Neural cell (in vitro differentiated cells): ENCODE results near the gene PTEN. TPM values are rescaled to one million over a fixed set of nuclear protein-coding genes. Genes with fewer than 3 reads are reported as not detected.

Experiments used
- H2AFZ ChIP-seq: fragments of 200-600, 300-800 bp; sonication (generic), shearing (Covaris generic); 2 replicates; pipeline ENCODE4 v1.6.0; 2014; ENCODE audit warnings: low read depth, mild to moderate bottlenecking, antibody characterized with exemption, low read length, moderate library complexity
- H3F3A ChIP-seq: fragments of 200-600 bp; shearing (Covaris generic); 2 replicates; pipeline ENCODE4 v1.6.1; 2016; ENCODE audit warnings: mild to moderate bottlenecking, moderate library complexity, mixed read lengths, antibody characterized with exemption, low read length; ENCODE audit not compliant: insufficient read depth, poor library complexity, severe bottlenecking
- H3K27ac ChIP-seq: fragments of 200-600, 300-800 bp; sonication (generic), shearing (Covaris generic); 2 replicates; pipeline ENCODE4 v1.5.1; 2014; ENCODE audit warnings: mild to moderate bottlenecking, low read length, moderate library complexity
- H3K27me3 ChIP-seq: fragments of 300-800, 200-600 bp; sonication (generic), shearing (Covaris generic); 2 replicates; pipeline ENCODE4 v1.6.0; 2014; ENCODE audit warnings: mild to moderate bottlenecking, low read depth, low read length, moderate library complexity; ENCODE audit not compliant: insufficient read depth
- H3K36me3 ChIP-seq: fragments of 300-800, 200-600 bp; sonication (generic), shearing (Covaris generic); 2 replicates; pipeline ENCODE4 v1.5.1; 2014; ENCODE audit warnings: mild to moderate bottlenecking, antibody characterized with exemption, low read length, moderate library complexity; ENCODE audit not compliant: insufficient read depth
- H3K4me2 ChIP-seq: fragments of 300-800, 200-600 bp; sonication (generic), shearing (Covaris generic); 2 replicates; pipeline ENCODE4 v1.6.0; 2014; ENCODE audit warnings: mild to moderate bottlenecking, low read length
- H3K4me3 ChIP-seq: fragments of 300-800, 200-600 bp; sonication (generic), shearing (Covaris generic); 2 replicates; pipeline ENCODE4 v1.5.1; 2014; ENCODE audit warnings: mild to moderate bottlenecking, low read length, moderate library complexity
- H3K79me2 ChIP-seq: fragments of 200-600 bp; shearing (Covaris generic); replicated peaks from 2 replicates; pipeline ENCODE4 v1.6.0; 2014; ENCODE audit warnings: mild to moderate bottlenecking, low read length, moderate library complexity; ENCODE audit not compliant: insufficient read depth
- H3K9ac ChIP-seq: fragments of 300-800, 200-600 bp; sonication (generic), shearing (Covaris generic); 2 replicates; pipeline ENCODE4 v1.6.1; 2016; ENCODE audit warnings: mild to moderate bottlenecking, low read length, mixed read lengths
- H3K9me2 ChIP-seq: fragments of 200-600 bp; shearing (Covaris generic); 2 replicates; pipeline ENCODE4 v1.6.1; 2016; ENCODE audit warnings: mild to moderate bottlenecking, low read length, mixed read lengths; ENCODE audit not compliant: insufficient read depth
- H3K9me3 ChIP-seq: fragments of 200-600, 300-800 bp; sonication (generic), shearing (Covaris generic); 2 replicates; pipeline ENCODE4 v1.6.1; 2016; ENCODE audit warnings: mild to moderate bottlenecking, mixed run types, low read length, moderate library complexity, mixed read lengths
- H4K20me1 ChIP-seq: fragments of 200-600 bp; shearing (Covaris generic); 2 replicates; pipeline ENCODE4 v1.6.1; 2016; ENCODE audit warnings: mild to moderate bottlenecking, mixed run types; ENCODE audit not compliant: insufficient read depth
- EP300 ChIP-seq: fragments of 450-650 bp; conservative IDR thresholded peaks from 2 replicates; pipeline ENCODE4 v1.6.1; 2014; ENCODE audit warnings: antibody characterized with exemption, mild to moderate bottlenecking, moderate library complexity; ENCODE audit not compliant: poor library complexity, severe bottlenecking
- EZH2 ChIP-seq: fragments of 200-600, 300-800 bp; shearing (Covaris generic), sonication (generic); IDR thresholded peaks from 2 replicates; pipeline ENCODE4 v1.6.1; 2014; ENCODE audit warnings: antibody characterized with exemption, low read length, borderline replicate concordance, mild to moderate bottlenecking; ENCODE audit not compliant: insufficient read depth, poor library complexity, severe bottlenecking
- MXI1 ChIP-seq: fragments of 450-650 bp; conservative IDR thresholded peaks from 2 replicates; pipeline ENCODE4 v1.6.1; 2014; ENCODE audit warnings: antibody characterized with exemption, mild to moderate bottlenecking; ENCODE audit not compliant: poor library complexity, severe bottlenecking
- POLR2AphosphoS5 ChIP-seq: IDR thresholded peaks from 2 replicates; pipeline ENCODE4 v1.6.1; 2012
- RAD21 ChIP-seq: fragments of 450-650 bp; conservative IDR thresholded peaks from 2 replicates; pipeline ENCODE4 v1.6.1; 2014; ENCODE audit warnings: antibody characterized with exemption, mild to moderate bottlenecking, moderate library complexity
- SMC3 ChIP-seq: fragments of 450-650 bp; conservative IDR thresholded peaks from 2 replicates; pipeline ENCODE4 v1.6.1; 2014; ENCODE audit warnings: antibody characterized with exemption, mild to moderate bottlenecking, moderate library complexity; ENCODE audit not compliant: poor library complexity
- TAF1 ChIP-seq: IDR thresholded peaks from 2 replicates; pipeline ENCODE4 v1.6.1; 2012; ENCODE audit warnings: low read depth
- polyA plus RNA-seq: library from polyadenylated mRNA; depleted of rRNA; stranded (reverse); fragments of >200 nt; gene quantifications from 2 replicates; pipeline ENCODE4 v1.2.3, GENCODE V29; 2014
- TF ChIP-seq, protein P1 (sequence below): fragments of 450-650 bp; IDR thresholded peaks from 2 replicates; pipeline ENCODE4 v1.5.1; 2014; ENCODE audit warnings: antibody characterized with exemption, mild to moderate bottlenecking, moderate library complexity; ENCODE audit not compliant: poor library complexity, severe bottlenecking
- TF ChIP-seq, protein P2 (sequence below): IDR thresholded peaks from 2 replicates; pipeline ENCODE4 v1.6.1; 2012; ENCODE audit warnings: borderline replicate concordance

The PTEN gene
- polyA plus RNA-seq, 1 donor from 2014 or later: 47.3 TPM

DNA sequence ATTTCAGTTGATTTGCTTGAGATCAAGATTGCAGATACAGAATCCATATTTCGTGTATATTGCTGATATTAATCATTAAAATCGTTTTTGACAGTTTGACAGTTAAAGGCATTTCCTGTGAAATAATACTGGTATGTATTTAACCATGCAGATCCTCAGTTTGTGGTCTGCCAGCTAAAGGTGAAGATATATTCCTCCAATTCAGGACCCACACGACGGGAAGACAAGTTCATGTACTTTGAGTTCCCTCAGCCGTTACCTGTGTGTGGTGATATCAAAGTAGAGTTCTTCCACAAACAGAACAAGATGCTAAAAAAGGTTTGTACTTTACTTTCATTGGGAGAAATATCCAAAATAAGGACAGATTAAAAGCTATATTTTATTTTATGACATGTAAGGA, 94.3 kb downstream of the PTEN start:
- H3K79me2 ChIP-seq: no peaks in the 10 kb centered on the region
- H3K36me3 ChIP-seq: peaks cover 5% of the 10 kb centered on the region
- no peak overlapping the region for H3K4me2 ChIP-seq
- H2AFZ ChIP-seq: no peak overlapping the region
- TF ChIP-seq POLR2AphosphoS5 (no peak), RAD21 (no peak), SMC3 (no peak), MXI1 (no peak), EZH2 (no peak), TAF1 (no peak), EP300 (no peak)
- TF ChIP-seq, protein P1, sequence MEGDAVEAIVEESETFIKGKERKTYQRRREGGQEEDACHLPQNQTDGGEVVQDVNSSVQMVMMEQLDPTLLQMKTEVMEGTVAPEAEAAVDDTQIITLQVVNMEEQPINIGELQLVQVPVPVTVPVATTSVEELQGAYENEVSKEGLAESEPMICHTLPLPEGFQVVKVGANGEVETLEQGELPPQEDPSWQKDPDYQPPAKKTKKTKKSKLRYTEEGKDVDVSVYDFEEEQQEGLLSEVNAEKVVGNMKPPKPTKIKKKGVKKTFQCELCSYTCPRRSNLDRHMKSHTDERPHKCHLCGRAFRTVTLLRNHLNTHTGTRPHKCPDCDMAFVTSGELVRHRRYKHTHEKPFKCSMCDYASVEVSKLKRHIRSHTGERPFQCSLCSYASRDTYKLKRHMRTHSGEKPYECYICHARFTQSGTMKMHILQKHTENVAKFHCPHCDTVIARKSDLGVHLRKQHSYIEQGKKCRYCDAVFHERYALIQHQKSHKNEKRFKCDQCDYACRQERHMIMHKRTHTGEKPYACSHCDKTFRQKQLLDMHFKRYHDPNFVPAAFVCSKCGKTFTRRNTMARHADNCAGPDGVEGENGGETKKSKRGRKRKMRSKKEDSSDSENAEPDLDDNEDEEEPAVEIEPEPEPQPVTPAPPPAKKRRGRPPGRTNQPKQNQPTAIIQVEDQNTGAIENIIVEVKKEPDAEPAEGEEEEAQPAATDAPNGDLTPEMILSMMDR: no peak
- TF ChIP-seq, protein P2, sequence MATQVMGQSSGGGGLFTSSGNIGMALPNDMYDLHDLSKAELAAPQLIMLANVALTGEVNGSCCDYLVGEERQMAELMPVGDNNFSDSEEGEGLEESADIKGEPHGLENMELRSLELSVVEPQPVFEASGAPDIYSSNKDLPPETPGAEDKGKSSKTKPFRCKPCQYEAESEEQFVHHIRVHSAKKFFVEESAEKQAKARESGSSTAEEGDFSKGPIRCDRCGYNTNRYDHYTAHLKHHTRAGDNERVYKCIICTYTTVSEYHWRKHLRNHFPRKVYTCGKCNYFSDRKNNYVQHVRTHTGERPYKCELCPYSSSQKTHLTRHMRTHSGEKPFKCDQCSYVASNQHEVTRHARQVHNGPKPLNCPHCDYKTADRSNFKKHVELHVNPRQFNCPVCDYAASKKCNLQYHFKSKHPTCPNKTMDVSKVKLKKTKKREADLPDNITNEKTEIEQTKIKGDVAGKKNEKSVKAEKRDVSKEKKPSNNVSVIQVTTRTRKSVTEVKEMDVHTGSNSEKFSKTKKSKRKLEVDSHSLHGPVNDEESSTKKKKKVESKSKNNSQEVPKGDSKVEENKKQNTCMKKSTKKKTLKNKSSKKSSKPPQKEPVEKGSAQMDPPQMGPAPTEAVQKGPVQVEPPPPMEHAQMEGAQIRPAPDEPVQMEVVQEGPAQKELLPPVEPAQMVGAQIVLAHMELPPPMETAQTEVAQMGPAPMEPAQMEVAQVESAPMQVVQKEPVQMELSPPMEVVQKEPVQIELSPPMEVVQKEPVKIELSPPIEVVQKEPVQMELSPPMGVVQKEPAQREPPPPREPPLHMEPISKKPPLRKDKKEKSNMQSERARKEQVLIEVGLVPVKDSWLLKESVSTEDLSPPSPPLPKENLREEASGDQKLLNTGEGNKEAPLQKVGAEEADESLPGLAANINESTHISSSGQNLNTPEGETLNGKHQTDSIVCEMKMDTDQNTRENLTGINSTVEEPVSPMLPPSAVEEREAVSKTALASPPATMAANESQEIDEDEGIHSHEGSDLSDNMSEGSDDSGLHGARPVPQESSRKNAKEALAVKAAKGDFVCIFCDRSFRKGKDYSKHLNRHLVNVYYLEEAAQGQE: no peak
- no peak overlapping the region for H3K27ac ChIP-seq
- no peaks in the 10 kb centered on the region for H4K20me1 ChIP-seq
- H3K9me3 ChIP-seq: no peaks in the 10 kb centered on the region
- no peak overlapping the region for H3K9ac ChIP-seq
- no peaks in the 10 kb centered on the region for H3F3A ChIP-seq
- H3K4me3 ChIP-seq: no peak overlapping the region
- no peaks in the 10 kb centered on the region for H3K9me2 ChIP-seq
- H3K27me3 ChIP-seq: no peaks in the 10 kb centered on the region

DNA sequence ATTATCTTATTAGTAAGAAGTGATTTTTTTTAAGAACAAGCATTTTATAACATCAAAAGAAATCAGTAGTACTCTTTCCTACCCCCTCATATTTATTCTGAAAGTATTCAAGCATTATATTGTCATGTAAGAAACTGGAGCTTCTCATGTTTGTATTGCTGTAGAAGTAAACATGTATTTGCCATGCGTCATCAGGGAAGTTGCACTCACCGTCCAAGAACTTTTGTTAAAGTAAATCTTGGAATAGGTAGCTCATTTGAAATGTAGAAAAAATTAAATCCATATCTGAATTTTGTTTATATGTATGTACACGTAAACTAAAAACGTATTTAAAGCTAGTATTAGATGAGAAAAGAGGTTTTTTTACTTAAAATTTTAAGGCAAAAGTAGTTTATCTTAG, 96.8 kb downstream of the PTEN start:
- H3K27ac ChIP-seq: no peak overlapping the region
- TF ChIP-seq, protein P1: no peak
- TF ChIP-seq MXI1 (no peak), RAD21 (no peak), POLR2AphosphoS5 (no peak), EZH2 (no peak), TAF1 (no peak), SMC3 (no peak), EP300 (no peak)
- TF ChIP-seq, protein P2: no peak
- H3K9me3 ChIP-seq: no peaks in the 10 kb centered on the region

More for the DNA sequence above, 96.8 kb downstream of the PTEN start:
- no peaks in the 10 kb centered on the region for H3K9me2 ChIP-seq
- H3K9ac ChIP-seq: no peak overlapping the region
- no peak overlapping the region for H2AFZ ChIP-seq
- no peaks in the 10 kb centered on the region for H4K20me1 ChIP-seq
- H3K79me2 ChIP-seq: no peaks in the 10 kb centered on the region
- peaks cover 5% of the 10 kb centered on the region for H3K36me3 ChIP-seq
- no peak overlapping the region for H3K4me2 ChIP-seq
- no peaks in the 10 kb centered on the region for H3K27me3 ChIP-seq
- no peaks in the 10 kb centered on the region for H3F3A ChIP-seq
- H3K4me3 ChIP-seq: no peak overlapping the region
